HepG2 (cell line): Measurements from ENCODE around the gene ATXN7L3B. TPM values are rescaled to one million over a fixed set of nuclear protein-coding genes. Genes with fewer than 3 reads are reported as not detected.

Experiments used
- E2F1 ChIP-seq: sonication (generic); formaldehyde crosslinking; IDR thresholded peaks from 2 replicates; pipeline ENCODE4 v1.5.0; 2020; ENCODE audit warnings: missing genetic modification reagents
- ESRRA ChIP-seq: sonication (generic); formaldehyde crosslinking; IDR thresholded peaks from 2 replicates; pipeline ENCODE4 v1.5.1; 2020; ENCODE audit warnings: mild to moderate bottlenecking, low read depth, missing genetic modification reagents
- FIP1L1 ChIP-seq: fragments of 200-400 bp; formaldehyde crosslinking; IDR thresholded peaks from 2 replicates; pipeline ENCODE4 v1.6.1; 2018; ENCODE audit warnings: low read depth, mild to moderate bottlenecking, low read length, moderate library complexity, borderline replicate concordance; ENCODE audit not compliant: insufficient read depth
- GATAD2A ChIP-seq: IDR thresholded peaks from 2 replicates; pipeline ENCODE4 v1.6.1; 2016
- HDAC1 ChIP-seq: sonication (generic); formaldehyde crosslinking; IDR thresholded peaks from 2 replicates; pipeline ENCODE4 v1.5.1; 2020; ENCODE audit warnings: mild to moderate bottlenecking, missing genetic modification reagents
- HES4 ChIP-seq: sonication (generic); formaldehyde crosslinking; IDR thresholded peaks from 2 replicates; pipeline ENCODE4 v1.9.0; 2021; ENCODE audit warnings: mild to moderate bottlenecking, missing genetic modification reagents, borderline replicate concordance
- MBD4 ChIP-seq: IDR thresholded peaks from 2 replicates; pipeline ENCODE4 v1.6.1; 2012; ENCODE audit warnings: low read length, inconsistent platforms, borderline replicate concordance
- RAD21 ChIP-seq: fragments of 450-650 bp; formaldehyde crosslinking; IDR thresholded peaks from 2 replicates; pipeline ENCODE4 v1.5.0; 2020; ENCODE audit warnings: mild to moderate bottlenecking
- RBM39 ChIP-seq: fragments of 200-400 bp; formaldehyde crosslinking; IDR thresholded peaks from one replicate; pipeline ENCODE4 v1.6.1; 2018; ENCODE audit warnings: antibody characterized with exemption, mild to moderate bottlenecking, low read depth, low read length; ENCODE audit not compliant: poor library complexity, severe bottlenecking
- SRY ChIP-seq: sonication (generic); formaldehyde crosslinking; IDR thresholded peaks from 2 replicates; pipeline ENCODE4 v1.8.0; 2022; ENCODE audit warnings: mild to moderate bottlenecking, missing genetic modification reagents
- TAF1 ChIP-seq: sonication (generic); formaldehyde crosslinking; IDR thresholded peaks from 2 replicates; pipeline ENCODE4 v1.4.0; 2020; ENCODE audit warnings: missing genetic modification reagents
- ZFP36 ChIP-seq: fragments of 150-350 bp; IDR thresholded peaks from 2 replicates; pipeline ENCODE4 v1.6.1; 2018; ENCODE audit warnings: borderline replicate concordance, low read length, low read depth; ENCODE audit not compliant: partially characterized antibody
- ZNF44 ChIP-seq: sonication (generic); formaldehyde crosslinking; IDR thresholded peaks from 2 replicates; pipeline ENCODE4 v1.5.1; 2020; ENCODE audit warnings: mild to moderate bottlenecking, missing genetic modification reagents
- ZNF484 ChIP-seq: sonication (generic); formaldehyde crosslinking; IDR thresholded peaks from 2 replicates; pipeline ENCODE4 v1.5.1; 2020; ENCODE audit warnings: mild to moderate bottlenecking, low read depth, missing genetic modification reagents, borderline replicate concordance
- ZNF614 ChIP-seq: IDR thresholded peaks from 2 replicates; pipeline ENCODE4 v1.6.1; 2018; ENCODE audit warnings: missing biosample characterization, missing genetic modification reagents, inconsistent platforms, borderline replicate concordance
- ZNF615 ChIP-seq: sonication (generic); formaldehyde crosslinking; IDR thresholded peaks from 2 replicates; pipeline ENCODE4 v1.5.0; 2020; ENCODE audit warnings: mild to moderate bottlenecking, missing genetic modification reagents, borderline replicate concordance
- ZNF678 ChIP-seq: sonication (generic); formaldehyde crosslinking; IDR thresholded peaks from 2 replicates; pipeline ENCODE4 v1.4.0; 2020; ENCODE audit warnings: mild to moderate bottlenecking, missing genetic modification reagents
- ZNF83 ChIP-seq: sonication (generic); formaldehyde crosslinking; IDR thresholded peaks from 2 replicates; pipeline ENCODE4 v1.4.0; 2020; ENCODE audit warnings: missing genetic modification reagents, mild to moderate bottlenecking, borderline replicate concordance
- ZNF879 ChIP-seq: sonication (generic); formaldehyde crosslinking; IDR thresholded peaks from 2 replicates; pipeline ENCODE4 v1.8.1; 2023; ENCODE audit warnings: missing genetic modification reagents
- polyA plus RNA-seq, 8 experiments: library from polyadenylated mRNA; depleted of rRNA in 3 of 8; stranded (reverse) in 7 of 8; unstranded in 1 of 8; fragments of >200 nt; fragmentation: Illumina TruSeq in 4 of 8; extraction: Trizol in 4 of 8; gene quantifications; 2 replicates each; pipeline versions ENCODE4 v1.2.1 to v1.2.3, GENCODE V29; 2011 to 2016; ENCODE audit warnings: low read depth in 4 of 8, missing spikeins in 1 of 8, mixed read lengths in 1 of 8; ENCODE audit not compliant: insufficient read depth in 1 of 8
- total RNA-seq, 5 experiments: library from RNA; depleted of rRNA; stranded (reverse); fragments of >200 nt; fragmentation: Illumina TruSeq; extraction: Trizol; gene quantifications; 2 replicates each; pipeline ENCODE4 v1.2.3, GENCODE V29; 2016; ENCODE audit warnings: low read depth in 1 of 5
- TF ChIP-seq, protein P1 (sequence below): sonication (generic); formaldehyde crosslinking; conservative IDR thresholded peaks from 2 replicates; pipeline ENCODE4 v1.4.0; 2020; ENCODE audit warnings: missing genetic modification reagents
- TF ChIP-seq, protein P2 (sequence below): sonication (generic); formaldehyde crosslinking; conservative IDR thresholded peaks from 2 replicates; pipeline ENCODE4 v1.8.0; 2022; ENCODE audit warnings: missing genetic modification reagents

ATXN7L3B gene
- total and polyA plus RNA-seq, 2 of the 13 experiments (the other 11 are each of a cell fraction or from before 2014, with no cell fraction given): 20.1 to 23.8 TPM

DNA sequence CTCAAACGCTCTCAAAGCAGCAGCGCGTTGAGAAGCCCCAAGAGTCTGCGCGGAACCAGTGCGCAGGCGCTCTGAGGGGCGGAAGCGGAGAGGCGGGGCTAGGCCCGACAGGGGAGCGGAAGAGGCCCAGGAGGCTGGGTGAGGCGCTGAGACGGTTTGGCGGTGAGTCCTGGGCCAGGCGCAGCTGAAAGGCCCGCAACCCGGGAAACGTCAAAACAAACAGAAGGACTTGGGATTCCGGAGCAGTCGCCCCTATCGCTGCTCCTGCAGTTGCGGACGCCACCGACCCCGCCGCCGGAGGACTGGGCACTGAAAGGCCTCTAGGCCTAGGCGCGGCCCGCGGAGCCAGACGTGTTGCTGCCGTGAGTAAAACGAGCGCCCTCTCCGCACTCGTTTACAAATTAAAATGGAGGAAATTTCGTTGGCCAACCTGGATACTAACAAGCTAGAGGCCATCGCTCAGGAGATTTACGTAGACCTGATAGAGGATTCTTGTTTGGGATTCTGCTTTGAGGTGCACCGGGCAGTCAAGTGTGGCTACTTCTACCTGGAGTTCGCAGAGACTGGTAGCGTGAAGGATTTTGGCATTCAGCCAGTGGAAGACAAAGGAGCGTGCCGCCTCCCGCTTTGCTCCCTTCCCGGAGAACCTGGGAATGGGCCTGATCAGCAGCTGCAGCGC is at the start of gene ATXN7L3B (continued):
- TF ChIP-seq ZNF614 (CRISPR knock-in tag) (no peak), ZNF678 (CRISPR knock-in tag) (peak; percentile 4; the same call in 1 of the 2 replicates), RAD21 (CRISPR knock-in tag) (peak; percentile 44; the same call in 1 of the 2 replicates), HES4 (CRISPR knock-in tag) (0 out of 2 replicates have a peak, but pooled peaks have one; percentile 48), ZNF83 (CRISPR knock-in tag) (no peak), ZNF44 (CRISPR knock-in tag) (no peak), GATAD2A (no peak; the same call in 1 of the 2 replicates), ZNF615 (no peak), E2F1 (CRISPR knock-in tag) (no peak; the same call in 1 of the 2 replicates), FIP1L1 (no peak), MBD4 (no peak), HDAC1 (CRISPR knock-in tag) (peak; percentile 77), SRY (CRISPR knock-in tag) (peak; percentile 91), ESRRA (CRISPR knock-in tag) (no peak), ZNF879 (CRISPR knock-in tag) (peak; percentile 89; the same call in 1 of the 2 replicates), RBM39 (peak; percentile 84), ZNF484 (no peak), ZFP36 (no peak), TAF1 (peak; percentile 85)
- TF ChIP-seq, protein P1, sequence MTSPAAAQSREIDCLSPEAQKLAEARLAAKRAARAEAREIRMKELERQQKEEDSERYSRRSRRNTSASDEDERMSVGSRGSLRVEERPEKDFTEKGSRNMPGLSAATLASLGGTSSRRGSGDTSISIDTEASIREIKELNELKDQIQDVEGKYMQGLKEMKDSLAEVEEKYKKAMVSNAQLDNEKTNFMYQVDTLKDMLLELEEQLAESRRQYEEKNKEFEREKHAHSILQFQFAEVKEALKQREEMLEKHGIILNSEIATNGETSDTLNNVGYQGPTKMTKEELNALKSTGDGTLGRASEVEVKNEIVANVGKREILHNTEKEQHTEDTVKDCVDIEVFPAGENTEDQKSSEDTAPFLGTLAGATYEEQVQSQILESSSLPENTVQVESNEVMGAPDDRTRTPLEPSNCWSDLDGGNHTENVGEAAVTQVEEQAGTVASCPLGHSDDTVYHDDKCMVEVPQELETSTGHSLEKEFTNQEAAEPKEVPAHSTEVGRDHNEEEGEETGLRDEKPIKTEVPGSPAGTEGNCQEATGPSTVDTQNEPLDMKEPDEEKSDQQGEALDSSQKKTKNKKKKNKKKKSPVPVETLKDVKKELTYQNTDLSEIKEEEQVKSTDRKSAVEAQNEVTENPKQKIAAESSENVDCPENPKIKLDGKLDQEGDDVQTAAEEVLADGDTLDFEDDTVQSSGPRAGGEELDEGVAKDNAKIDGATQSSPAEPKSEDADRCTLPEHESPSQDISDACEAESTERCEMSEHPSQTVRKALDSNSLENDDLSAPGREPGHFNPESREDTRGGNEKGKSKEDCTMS (CRISPR knock-in tag): no peak
- TF ChIP-seq, protein P2, sequence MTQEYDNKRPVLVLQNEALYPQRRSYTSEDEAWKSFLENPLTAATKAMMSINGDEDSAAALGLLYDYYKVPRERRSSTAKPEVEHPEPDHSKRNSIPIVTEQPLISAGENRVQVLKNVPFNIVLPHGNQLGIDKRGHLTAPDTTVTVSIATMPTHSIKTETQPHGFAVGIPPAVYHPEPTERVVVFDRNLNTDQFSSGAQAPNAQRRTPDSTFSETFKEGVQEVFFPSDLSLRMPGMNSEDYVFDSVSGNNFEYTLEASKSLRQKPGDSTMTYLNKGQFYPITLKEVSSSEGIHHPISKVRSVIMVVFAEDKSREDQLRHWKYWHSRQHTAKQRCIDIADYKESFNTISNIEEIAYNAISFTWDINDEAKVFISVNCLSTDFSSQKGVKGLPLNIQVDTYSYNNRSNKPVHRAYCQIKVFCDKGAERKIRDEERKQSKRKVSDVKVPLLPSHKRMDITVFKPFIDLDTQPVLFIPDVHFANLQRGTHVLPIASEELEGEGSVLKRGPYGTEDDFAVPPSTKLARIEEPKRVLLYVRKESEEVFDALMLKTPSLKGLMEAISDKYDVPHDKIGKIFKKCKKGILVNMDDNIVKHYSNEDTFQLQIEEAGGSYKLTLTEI (CRISPR knock-in tag): no peak
